BJ (cell line): ENCODE measurements around the gene CACFD1. TPM values are rescaled to one million over a fixed set of nuclear protein-coding genes. Genes with fewer than 3 reads are reported as not detected.

ENCODE experiments used
- CTCF ChIA-PET: fragments of 350-600 bp; formaldehyde crosslinking; extraction: SDS; loops from one replicate; lab custom pipeline; 2021; ENCODE audit warnings: antibody characterized with exemption, inconsistent platforms; lab: Yijun Ruan, JAX
- POLR2A ChIA-PET: fragments of 300-600 bp; sonication (Branson Sonifier 250); formaldehyde crosslinking; extraction: SDS; loops from one replicate; lab custom pipeline; 2021; ENCODE audit warnings: antibody characterized with exemption; lab: Charles Lee
- DNase-seq: peaks from one replicate; pipeline ENCODE4 v3.0.0-alpha.2; 2011; ENCODE audit warnings: low read depth
- H3K27me3 ChIP-seq: 2 replicates; pipeline ENCODE4 v1.6.0; 2011; ENCODE audit warnings: low read length; ENCODE audit not compliant: control insufficient read depth, insufficient read depth
- H3K36me3 ChIP-seq: 2 replicates; pipeline ENCODE4 v1.5.1; 2011; ENCODE audit warnings: low read length; ENCODE audit not compliant: control insufficient read depth, insufficient read depth
- H3K4me3 ChIP-seq: 2 replicates; pipeline ENCODE4 v1.5.1; 2011; ENCODE audit warnings: low read depth, mild to moderate bottlenecking, control low read depth, low read length
- CTCF ChIP-seq: IDR thresholded peaks from 2 replicates; pipeline ENCODE4 v1.5.1; 2011; ENCODE audit warnings: low read depth, mild to moderate bottlenecking, control low read depth, inconsistent platforms, low read length, moderate library complexity; ENCODE audit not compliant: insufficient read depth
- polyA plus RNA-seq: library from polyadenylated mRNA; depleted of rRNA; stranded (reverse); fragments of >200 nt; gene quantifications from 2 replicates; pipeline ENCODE4 v1.2.3, GENCODE V29; 2011

Gene CACFD1
- polyA plus RNA-seq, 1 experiment = 19.1 TPM

GRCh38 chr9:133505901-133506652 is 46.3 kb downstream of the CACFD1 start:
- ChIA-PET CTCF (interaction anchor here (1.2 to 2.1 kb wide), 3 partner anchors 19 to 320 kb away, joined by 4 to 5 read pairs (median 5); no protein-coding TSS in a partner anchor), POLR2A (no interaction called here)
- H3K36me3 ChIP-seq = no peaks in the 10 kb centered on the region
- no peak for TF ChIP-seq CTCF
- peaks cover 2% of the 10 kb centered on the region; the same call in 1 of the 2 replicates for H3K27me3 ChIP-seq
- no peak overlapping the region for H3K4me3 ChIP-seq
- DNase-seq = no peak

- peak; percentile 21; the same call in 1 of the 2 replicates for TF ChIP-seq CTCF
- CTCF ChIA-PET = interaction anchor here (1.5 to 2.1 kb wide), 2 partner anchors 20 to 321 kb away, joined by 5 read pairs; no protein-coding TSS in a partner anchor
- DNase-seq = peak; percentile 52
- Histone ChIP-seq H3K36me3 (no peaks in the 10 kb centered on the region), H3K27me3 (no peaks in the 10 kb centered on the region), H3K4me3 (no peak overlapping the region)
- POLR2A ChIA-PET = no interaction called here
Observed at GRCh38 chr9:133506653-133507038, 46.9 kb downstream of the CACFD1 start.

- no peaks in the 10 kb centered on the region for H3K27me3 ChIP-seq
- ChIA-PET CTCF (interaction anchor here (2.1 kb wide), 1 partner anchor 20 kb away, joined by 5 read pairs; no protein-coding TSS in a partner anchor), POLR2A (no interaction called here)
- H3K4me3 ChIP-seq = no peak overlapping the region
- H3K36me3 ChIP-seq = no peaks in the 10 kb centered on the region
- DNase-seq = no peak
- no peak for TF ChIP-seq CTCF
Observed at GRCh38 chr9:133507246-133507965, 47.6 kb downstream of the CACFD1 start.

- no peak for DNase-seq
- POLR2A ChIA-PET = no interaction called here
- no peaks in the 10 kb centered on the region for H3K27me3 ChIP-seq
- CTCF ChIA-PET = interaction anchor here (1.7 kb wide), 1 partner anchor 21 kb away, joined by 4 read pairs; no protein-coding TSS in a partner anchor
- no peak for TF ChIP-seq CTCF
- H3K36me3 ChIP-seq = no peaks in the 10 kb centered on the region
- H3K4me3 ChIP-seq = no peak overlapping the region
Observed at GRCh38 chr9:133508046-133508445, 48.3 kb downstream of the CACFD1 start.
